Activated naive CD4-positive, alpha-beta T cell treated with anti-CD3 and anti-CD28 coated beads, Interleukin-2, amount 10 ng/mL, durations not matched to agents 7 days and 5 days (primary cell): ENCODE data around the gene PMM1.
A peak's percentile ranks its signal among the peaks of the same experiment; 100 is the strongest.
"Not testable (repeated sequence)": the region's sequence is repeated elsewhere in the genome, so short reads cannot be mapped to it uniquely, and the experiment has no call there.

Experiments
- CTCF ChIA-PET: fragments of 350-600 bp; sonication (Branson Sonifier 250); formaldehyde crosslinking; loops from one replicate; lab custom pipeline; 2021; ENCODE audit warnings: antibody characterized with exemption; lab: Charles Lee
- DNase-seq: peaks from one replicate; pipeline ENCODE4 v3.0.0-alpha.2; 2020
- H3K27ac Mint-ChIP-seq: one replicate; pipeline ENCODE4 v1.8.0; 2021; ENCODE audit warnings: mild to moderate bottlenecking, moderate library complexity, mixed read lengths
- H3K27me3 Mint-ChIP-seq: one replicate; pipeline ENCODE4 v1.8.0; 2021; ENCODE audit warnings: mild to moderate bottlenecking, mixed read lengths
- H3K36me3 Mint-ChIP-seq: one replicate; pipeline ENCODE4 v1.8.0; 2021; ENCODE audit warnings: mixed read lengths
- H3K4me1 Mint-ChIP-seq: one replicate; pipeline ENCODE4 v1.8.0; 2021; ENCODE audit warnings: mixed read lengths
- H3K4me3 Mint-ChIP-seq: one replicate; pipeline ENCODE4 v1.8.0; 2021; ENCODE audit warnings: mild to moderate bottlenecking, moderate library complexity, mixed read lengths
- H3K9me3 Mint-ChIP-seq: one replicate; pipeline ENCODE4 v1.8.0; 2021; ENCODE audit warnings: mixed read lengths

PMM1 gene

DNA sequence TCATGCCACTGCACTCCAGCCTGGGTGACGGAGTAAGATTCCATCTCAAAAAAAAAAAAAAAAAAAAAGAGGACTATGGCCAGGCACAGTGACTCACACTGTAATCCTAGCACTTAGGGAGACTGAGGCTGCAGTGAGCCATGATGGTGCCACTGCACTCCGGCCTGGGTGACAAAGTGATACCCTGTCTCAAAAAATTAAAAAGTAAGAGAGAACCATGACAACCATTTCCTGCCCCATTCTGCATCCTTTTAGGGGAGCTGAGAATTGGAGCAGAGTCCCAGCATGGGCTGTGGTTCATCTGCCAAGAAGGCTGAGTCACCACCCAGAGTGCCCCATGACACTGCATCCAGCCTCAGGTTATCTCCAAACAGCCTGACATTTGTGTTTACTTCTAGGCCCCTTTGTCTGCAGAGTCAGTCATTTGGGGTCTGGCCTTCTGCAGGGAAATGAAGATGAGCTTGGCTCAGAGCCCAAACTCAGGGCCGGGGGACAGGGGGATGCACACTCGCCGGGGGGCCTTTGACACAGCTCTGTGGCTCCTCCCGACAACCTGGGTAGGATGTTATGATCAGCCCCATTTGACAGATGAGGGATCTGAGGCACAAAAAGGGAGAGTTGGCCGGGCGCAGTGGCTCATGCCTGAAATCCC is 24.1 kb downstream of the PMM1 start:
- CTCF ChIA-PET, result interaction anchor here (0.6 to 1.0 kb wide), 2 partner anchors 14 kb away, joined by 3 read pairs; no protein-coding TSS in a partner anchor
- Mint-ChIP-seq H3K9me3 (no peaks in the 10 kb centered on the region), H3K27me3 (peaks cover 64% of the 10 kb centered on the region), H3K4me1 (peaks cover 2% of the 10 kb centered on the region), H3K4me3 (no peak overlapping the region), H3K36me3 (no peaks in the 10 kb centered on the region), H3K27ac (no peak overlapping the region)
- peak; percentile 45 for DNase-seq

DNA sequence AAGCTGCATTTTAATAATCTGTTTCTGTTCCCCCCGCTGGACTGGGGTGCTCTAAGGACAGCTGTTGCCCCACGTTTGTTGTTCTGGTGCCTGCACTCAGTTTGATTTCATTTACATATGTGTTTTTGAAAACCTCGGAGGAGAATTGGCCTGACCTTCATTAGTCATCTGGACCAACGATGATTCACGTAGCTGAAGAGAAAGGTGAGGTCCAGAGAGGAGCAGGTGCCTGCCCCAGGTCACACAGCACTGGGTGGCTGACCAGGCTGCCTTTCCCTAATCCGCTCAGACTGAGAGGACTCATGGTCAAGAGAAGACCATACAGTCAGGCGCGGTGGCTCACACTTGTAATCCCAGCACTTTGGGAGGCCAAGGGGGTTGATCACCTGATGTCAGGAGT is 25.1 kb downstream of the PMM1 start:
- Mint-ChIP-seq H3K9me3 (no peaks in the 10 kb centered on the region), H3K27me3 (peaks cover 68% of the 10 kb centered on the region), H3K4me3 (no peak overlapping the region), H3K36me3 (no peaks in the 10 kb centered on the region), H3K4me1 (peaks cover 2% of the 10 kb centered on the region), H3K27ac (no peak overlapping the region)
- no peak for DNase-seq
- CTCF ChIA-PET, result interaction anchor here (0.6 kb wide), 1 partner anchor 13 kb away, joined by 3 read pairs; no protein-coding TSS in a partner anchor

DNA sequence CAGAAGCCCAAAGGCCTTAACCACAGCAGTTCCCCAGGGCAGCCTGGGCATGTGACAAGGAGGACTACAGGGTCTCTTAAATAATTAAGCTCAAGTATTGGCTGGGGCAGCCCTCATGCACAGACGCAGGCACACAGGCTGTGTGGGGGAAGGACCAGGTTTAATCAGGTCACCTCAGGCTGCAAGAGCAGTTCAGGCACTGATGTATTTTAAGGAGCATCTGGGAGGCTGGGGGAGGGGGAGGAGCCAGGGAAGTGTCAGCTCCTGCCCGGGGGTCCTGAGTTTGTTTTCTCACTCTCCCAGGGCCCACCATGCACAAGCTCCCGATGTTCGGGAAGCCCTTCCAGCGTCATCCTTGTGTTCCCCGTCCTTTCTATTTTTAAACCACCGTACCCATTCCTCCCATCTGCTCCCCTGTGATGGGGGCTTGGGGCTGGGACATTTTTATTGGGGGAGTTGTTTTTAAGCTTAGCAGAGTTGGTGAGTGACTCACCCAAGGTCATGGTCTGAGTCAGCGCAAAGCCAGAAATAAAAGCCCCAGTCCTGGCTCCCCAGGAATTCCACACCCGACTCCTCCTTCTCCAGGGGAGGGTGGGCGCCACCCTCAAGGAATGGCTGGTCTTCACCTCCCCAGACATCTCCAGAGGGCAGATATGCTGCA is 26.5 kb downstream of the PMM1 start:
- no peaks in the 10 kb centered on the region for H3K36me3 Mint-ChIP-seq
- DNase-seq, result no peak
- H3K27ac Mint-ChIP-seq, result no peak overlapping the region
- H3K9me3 Mint-ChIP-seq, result no peaks in the 10 kb centered on the region
- H3K27me3 Mint-ChIP-seq, result peaks cover 70% of the 10 kb centered on the region
- H3K4me1 Mint-ChIP-seq, result peaks cover 2% of the 10 kb centered on the region
- CTCF ChIA-PET, result no interaction called here
- H3K4me3 Mint-ChIP-seq, result no peak overlapping the region

DNA sequence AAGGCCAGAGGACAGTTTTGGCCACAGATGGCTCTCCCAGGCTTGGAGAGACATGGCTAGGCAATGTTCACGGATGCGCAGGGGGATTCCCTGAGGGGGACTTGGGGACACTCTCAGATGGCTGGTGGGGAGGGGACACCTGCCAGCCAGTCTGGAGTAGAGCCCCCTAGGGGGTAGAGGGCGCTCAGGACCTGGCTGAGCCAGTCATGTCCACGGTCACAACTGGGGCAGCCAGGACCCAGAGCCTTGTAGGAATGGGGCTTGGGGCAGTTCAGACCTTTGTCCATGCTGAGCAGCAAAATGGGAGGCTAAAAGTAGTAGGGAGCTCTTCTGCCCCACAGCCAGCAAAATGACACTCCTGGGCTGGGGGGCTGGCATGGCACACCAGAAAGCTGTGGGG is 27.2 kb downstream of the PMM1 start:
- Mint-ChIP-seq H3K27ac (no peak overlapping the region), H3K27me3 (peaks cover 70% of the 10 kb centered on the region), H3K4me1 (peaks cover 5% of the 10 kb centered on the region), H3K36me3 (no peaks in the 10 kb centered on the region), H3K9me3 (no peaks in the 10 kb centered on the region), H3K4me3 (no peak overlapping the region)
- DNase-seq, result no peak
- CTCF ChIA-PET, result no interaction called here

DNA sequence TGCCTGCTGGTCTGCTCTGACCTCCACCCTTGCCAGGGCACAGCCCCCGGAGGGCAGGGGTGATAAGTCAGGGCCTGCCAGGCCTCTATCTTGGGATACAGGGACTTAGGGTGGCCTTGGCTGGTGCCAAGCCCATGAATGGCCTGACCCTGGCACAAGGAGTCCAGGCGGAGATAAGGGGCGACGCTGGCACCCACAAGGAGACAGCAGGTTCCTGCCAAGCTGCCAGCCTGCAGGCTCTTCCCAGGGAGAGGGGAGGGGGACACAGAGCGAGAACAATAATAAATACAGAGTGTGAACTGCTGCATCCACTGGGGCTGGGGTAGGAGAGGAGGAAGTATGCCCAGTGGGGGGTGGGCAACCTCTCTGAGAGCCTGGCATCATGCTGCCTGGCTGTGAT is 27.9 kb downstream of the PMM1 start:
- no peak for DNase-seq
- Mint-ChIP-seq H3K4me1 (peaks cover 8% of the 10 kb centered on the region), H3K27me3 (peaks cover 75% of the 10 kb centered on the region), H3K27ac (no peak overlapping the region), H3K9me3 (no peaks in the 10 kb centered on the region), H3K4me3 (no peak overlapping the region), H3K36me3 (no peaks in the 10 kb centered on the region)
- CTCF ChIA-PET, result no interaction called here

DNA sequence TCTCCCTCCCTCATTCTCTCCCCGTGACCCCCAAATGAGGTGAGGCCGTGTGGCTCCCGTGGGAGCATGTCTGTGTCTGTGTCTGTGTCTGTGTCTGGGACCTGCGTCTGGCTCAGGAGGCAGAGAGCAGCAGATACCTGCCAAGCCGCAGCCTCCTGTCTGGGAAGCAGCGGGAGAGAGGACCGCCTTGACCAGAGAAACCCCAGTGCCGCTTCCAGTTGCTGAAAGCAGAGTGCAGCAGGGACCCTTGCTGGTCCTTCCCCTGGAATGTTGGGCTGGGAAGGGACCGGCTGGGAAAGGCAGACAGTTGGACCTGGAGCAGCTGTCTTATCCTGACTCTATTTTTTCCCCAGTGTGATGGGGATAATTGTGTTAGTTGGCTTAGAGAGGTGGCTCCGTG is 28.3 kb downstream of the PMM1 start:
- no peaks in the 10 kb centered on the region for H3K9me3 Mint-ChIP-seq
- peaks cover 75% of the 10 kb centered on the region for H3K27me3 Mint-ChIP-seq
- peaks cover 8% of the 10 kb centered on the region for H3K4me1 Mint-ChIP-seq
- no peak overlapping the region for H3K4me3 Mint-ChIP-seq
- no peak for DNase-seq
- H3K36me3 Mint-ChIP-seq, result no peaks in the 10 kb centered on the region
- H3K27ac Mint-ChIP-seq, result no peak overlapping the region
- CTCF ChIA-PET, result interaction anchor here (0.5 kb wide), 1 partner anchor 157 kb away, joined by 3 read pairs; no protein-coding TSS in a partner anchor

DNA sequence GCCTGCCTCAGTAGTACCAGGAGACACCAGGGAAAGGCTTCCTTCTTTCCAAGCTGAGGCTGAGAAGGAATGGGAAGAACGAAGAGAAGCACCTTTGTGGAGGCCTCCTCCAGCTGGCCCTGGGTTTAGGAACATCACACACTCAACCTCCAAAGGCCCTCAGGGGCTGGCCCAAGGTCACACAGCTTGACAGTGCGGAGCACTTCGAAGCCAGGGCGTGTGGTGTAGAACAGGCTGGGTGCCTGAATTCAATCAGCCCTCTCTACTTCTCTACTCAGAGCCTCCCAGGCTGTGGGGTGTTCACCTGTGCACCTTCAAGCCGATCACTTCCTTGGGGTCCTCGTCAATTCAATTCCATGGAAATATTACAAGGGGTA is 29.6 kb downstream of the PMM1 start:
- H3K4me1 Mint-ChIP-seq, result peaks cover 6% of the 10 kb centered on the region
- DNase-seq, result no peak
- H3K27ac Mint-ChIP-seq, result no peak overlapping the region
- H3K4me3 Mint-ChIP-seq, result no peak overlapping the region
- H3K9me3 Mint-ChIP-seq, result no peaks in the 10 kb centered on the region
- H3K27me3 Mint-ChIP-seq, result peaks cover 76% of the 10 kb centered on the region
- no peaks in the 10 kb centered on the region for H3K36me3 Mint-ChIP-seq
- CTCF ChIA-PET, result no interaction called here

DNA sequence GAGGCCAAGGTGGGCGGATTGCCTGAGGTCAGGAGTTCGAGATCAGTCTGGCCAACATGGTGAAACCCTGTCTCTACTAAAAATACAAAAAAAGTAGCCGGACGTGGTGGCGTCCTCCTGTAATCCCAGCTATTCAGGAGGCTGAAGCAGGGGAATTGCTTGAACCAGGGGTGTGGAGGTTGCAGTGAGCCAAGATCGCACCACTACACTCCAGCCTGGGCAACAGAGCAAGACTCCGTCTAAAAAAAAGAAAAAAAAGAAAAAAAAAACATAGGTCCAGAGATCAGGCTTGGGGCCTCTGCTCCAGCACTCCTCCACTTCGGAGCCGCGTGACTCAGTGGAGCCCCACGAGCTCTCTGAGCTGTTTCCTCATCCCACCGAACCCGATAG is 31.4 kb downstream of the PMM1 start:
- peaks cover 82% of the 10 kb centered on the region for H3K27me3 Mint-ChIP-seq
- H3K9me3 Mint-ChIP-seq, DNase-seq, H3K36me3 Mint-ChIP-seq, H3K4me3 Mint-ChIP-seq, H3K4me1 Mint-ChIP-seq, CTCF ChIA-PET, H3K27ac Mint-ChIP-seq: not testable (repeated sequence)

DNA sequence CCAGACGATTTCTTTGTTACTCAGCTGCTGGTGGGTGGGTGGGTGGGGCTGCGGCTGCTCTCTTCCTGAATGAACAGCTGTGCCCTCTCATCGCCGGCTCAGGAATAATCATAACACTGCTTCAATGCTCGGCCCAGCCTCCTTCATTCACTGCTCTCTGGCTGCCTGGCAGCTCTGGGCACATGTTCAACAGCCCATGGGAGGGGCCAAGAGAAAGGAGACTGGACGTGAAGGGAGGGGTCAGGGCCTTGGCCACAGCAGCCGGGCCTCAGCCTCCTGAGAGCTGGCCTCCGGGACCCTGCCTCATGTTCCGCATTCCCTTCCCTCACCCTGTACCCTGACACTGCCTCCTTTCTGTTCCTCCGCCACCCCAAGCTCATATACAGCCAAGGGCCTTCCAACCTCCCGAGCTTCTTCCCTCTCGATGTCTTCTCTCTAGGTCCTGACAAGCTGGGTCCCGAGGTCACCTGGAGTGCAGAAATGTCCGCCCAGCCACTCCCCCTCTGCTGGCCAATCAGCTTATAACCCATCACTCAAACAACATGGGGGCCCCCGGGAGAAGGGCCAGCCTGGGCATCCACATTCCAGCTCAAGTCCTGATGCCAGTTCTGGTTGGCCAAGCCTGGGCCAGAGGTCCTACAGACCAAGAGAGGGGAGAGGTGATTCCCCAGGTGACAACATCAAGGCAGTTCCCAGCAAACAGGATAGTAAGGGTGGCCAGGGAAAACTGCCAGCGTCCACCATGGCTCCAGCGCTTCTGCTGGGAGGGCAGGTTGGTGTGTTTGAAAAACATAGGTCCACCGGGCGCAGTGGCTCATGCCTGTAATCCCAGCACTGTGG is 32.0 kb downstream of the PMM1 start:
- peaks cover 83% of the 10 kb centered on the region for H3K27me3 Mint-ChIP-seq
- DNase-seq, result no peak
- H3K27ac Mint-ChIP-seq, result no peak overlapping the region
- no peaks in the 10 kb centered on the region for H3K9me3 Mint-ChIP-seq
- no peaks in the 10 kb centered on the region for H3K36me3 Mint-ChIP-seq
- CTCF ChIA-PET, result no interaction called here
- H3K4me3 Mint-ChIP-seq, result no peak overlapping the region
- H3K4me1 Mint-ChIP-seq, result peaks cover 6% of the 10 kb centered on the region

DNA sequence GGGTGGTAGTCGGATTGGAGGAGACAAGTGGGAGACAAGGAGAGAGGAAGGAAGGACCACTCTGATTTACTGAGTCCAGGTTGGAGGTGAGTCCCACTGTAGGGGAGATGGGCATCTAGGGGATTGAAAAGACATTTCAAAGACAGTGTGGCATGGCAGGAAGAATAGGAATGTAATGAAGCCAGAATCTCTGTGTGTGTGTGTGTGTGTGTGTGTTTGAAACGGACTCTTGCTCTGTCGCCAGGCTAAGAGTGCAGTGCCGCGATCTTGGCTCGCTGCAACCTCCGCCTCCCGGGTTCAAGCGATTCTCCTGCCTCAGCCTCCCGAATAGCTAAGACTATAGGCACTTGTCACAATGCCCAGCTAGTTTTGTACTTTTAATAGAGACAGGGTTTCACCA is 33.1 kb downstream of the PMM1 start:
- Mint-ChIP-seq H3K4me3 (no peak overlapping the region), H3K36me3 (no peaks in the 10 kb centered on the region), H3K27me3 (peaks cover 82% of the 10 kb centered on the region), H3K4me1 (peaks cover 6% of the 10 kb centered on the region), H3K9me3 (no peaks in the 10 kb centered on the region), H3K27ac (no peak overlapping the region)
- DNase-seq, result no peak
- CTCF ChIA-PET, result no interaction called here

DNA sequence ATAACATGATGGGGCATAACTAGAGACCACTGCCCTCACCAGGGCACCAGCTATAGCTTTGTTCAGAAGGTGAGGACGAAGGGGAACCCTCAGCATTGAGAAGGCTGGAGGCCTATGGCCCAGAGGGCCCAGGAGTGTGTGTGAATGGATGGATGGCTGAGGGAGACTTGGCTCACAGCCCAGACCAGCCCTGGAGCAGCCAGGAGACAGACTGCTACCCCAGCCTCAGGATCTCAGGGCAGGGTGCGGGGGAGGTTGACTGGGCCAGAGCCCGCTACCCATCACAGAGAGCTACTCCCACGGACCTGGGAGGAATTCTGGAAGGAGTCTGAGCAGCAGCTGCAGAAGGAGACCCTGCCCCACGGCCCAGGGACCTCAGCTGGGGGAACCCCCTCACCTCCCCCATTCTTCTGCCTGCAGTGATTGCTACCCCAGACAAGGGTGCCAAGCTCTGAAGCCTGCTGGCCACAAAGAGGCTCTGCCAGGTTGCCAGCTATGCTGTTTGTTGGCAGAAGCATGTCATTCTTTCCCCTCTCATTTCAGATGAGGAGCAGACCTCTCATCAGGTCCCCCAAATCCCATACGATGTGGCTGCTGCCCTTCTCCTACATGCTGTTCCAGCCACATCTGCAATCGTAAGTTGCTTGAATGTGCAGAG is 34.2 kb downstream of the PMM1 start:
- Mint-ChIP-seq H3K9me3 (no peaks in the 10 kb centered on the region), H3K27ac (no peak overlapping the region), H3K36me3 (no peaks in the 10 kb centered on the region), H3K4me1 (peaks cover 6% of the 10 kb centered on the region), H3K27me3 (peaks cover 80% of the 10 kb centered on the region), H3K4me3 (no peak overlapping the region)
- DNase-seq, result no peak
- CTCF ChIA-PET, result interaction anchor here (1.0 kb wide), 1 partner anchor 75 kb away, joined by 3 read pairs; no protein-coding TSS in a partner anchor

DNA sequence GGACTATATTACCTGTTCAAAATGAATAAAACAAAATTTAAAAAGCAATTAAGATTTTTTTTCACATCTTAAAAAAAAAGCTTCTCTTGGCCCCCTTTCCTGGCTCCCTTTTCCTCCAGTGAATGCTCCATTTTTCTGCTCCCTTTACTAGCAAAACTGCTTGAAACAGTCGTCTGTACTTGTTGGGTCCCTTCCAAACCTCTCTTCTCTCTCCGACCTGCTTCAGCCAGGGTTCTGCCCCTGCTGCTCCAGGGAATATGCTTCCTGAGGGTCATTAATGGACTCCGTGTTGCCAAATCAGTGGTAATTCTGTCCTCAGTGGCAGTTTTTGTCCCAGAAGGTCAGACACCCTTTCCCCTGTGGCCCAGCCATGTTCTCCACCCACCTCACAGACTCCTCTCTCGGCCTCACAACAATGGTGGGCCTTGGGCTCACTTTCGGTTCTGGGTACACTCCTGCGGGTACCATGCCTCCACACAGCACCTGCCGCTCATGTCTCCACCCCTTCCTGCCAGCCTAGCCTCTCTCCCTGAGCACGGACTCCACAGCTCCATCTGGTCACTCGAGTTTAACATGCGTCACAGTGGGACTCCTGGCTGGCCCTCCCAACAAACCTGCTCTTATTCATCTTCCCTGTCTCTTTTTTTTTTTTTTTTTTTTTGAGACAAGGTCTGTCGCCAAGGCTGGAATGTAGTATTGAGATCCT is 37.6 kb downstream of the PMM1 start:
- Mint-ChIP-seq H3K4me3 (no peak overlapping the region), H3K9me3 (no peaks in the 10 kb centered on the region), H3K36me3 (no peaks in the 10 kb centered on the region), H3K4me1 (peaks cover 2% of the 10 kb centered on the region), H3K27ac (no peak overlapping the region), H3K27me3 (peaks cover 62% of the 10 kb centered on the region)
- no peak for DNase-seq
- CTCF ChIA-PET, result interaction anchor here (0.7 to 1.0 kb wide), 2 partner anchors 9 to 13 kb away, joined by 3 read pairs; no protein-coding TSS in a partner anchor

DNA sequence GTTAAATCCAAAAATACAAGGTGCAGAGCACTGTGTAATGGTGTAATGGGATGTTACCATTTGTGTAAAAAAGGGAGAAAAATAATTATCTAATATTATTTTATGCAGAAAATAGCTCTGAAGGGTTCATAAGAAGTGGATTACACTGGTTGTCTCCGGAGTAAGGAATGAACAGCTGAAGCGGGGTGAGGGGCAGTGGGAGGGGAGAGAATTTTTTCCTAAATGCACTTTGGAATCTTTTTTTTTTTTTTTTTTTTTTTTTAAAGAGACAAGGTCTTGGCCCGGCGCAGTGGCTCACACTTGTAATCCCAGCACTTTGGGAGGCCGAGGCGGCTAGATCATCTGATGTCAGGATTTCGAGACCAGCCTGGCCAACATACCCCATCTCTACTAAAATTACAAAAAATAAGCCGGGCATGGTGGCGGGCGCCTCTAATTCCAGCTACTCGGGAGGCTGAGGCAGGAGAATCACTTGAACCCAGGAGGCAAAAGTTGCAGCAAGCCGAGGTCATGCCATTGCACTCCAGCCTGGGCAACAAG is 38.6 kb downstream of the PMM1 start:
- Mint-ChIP-seq H3K27ac (no peak overlapping the region), H3K4me1 (no peaks in the 10 kb centered on the region), H3K4me3 (no peak overlapping the region), H3K36me3 (no peaks in the 10 kb centered on the region), H3K27me3 (peaks cover 57% of the 10 kb centered on the region), H3K9me3 (no peaks in the 10 kb centered on the region)
- CTCF ChIA-PET, result interaction anchor here (0.6 kb wide), 2 partner anchors 15 to 34 kb away, joined by 3 read pairs; no protein-coding TSS in a partner anchor
- DNase-seq, result no peak
